HCT116 (cell line): ENCODE results near the gene CD34. TPM values are rescaled to one million over a fixed set of nuclear protein-coding genes. Genes with fewer than 3 reads are reported as not detected.

Source experiments
- ATAC-seq: fragments of 200-7000 bp; cut with Tn5 transposase; 2 replicates; pipeline ENCODE4 v1.9.1; 2020; ENCODE audit warnings: mild to moderate bottlenecking, moderate library complexity
- BruUV-seq: library from RNA; stranded (reverse); fragments of 400-500 nt; replicated peaks from 2 replicates; lab custom pipeline; 2021; lab: Mats Ljungman, UMichigan
- CTCF ChIA-PET: fragments of 300-600 bp; sonication (Branson Sonifier 250); formaldehyde crosslinking; loops from one replicate; lab custom pipeline; 2021; ENCODE audit warnings: antibody characterized with exemption; lab: Charles Lee
- POLR2A ChIA-PET: fragments of 300-600, 350-600 bp; sonication (Branson Sonifier 250); formaldehyde crosslinking; loops from one replicate; lab custom pipeline; 2021; ENCODE audit warnings: antibody characterized with exemption; lab: Charles Lee
- RAD21 ChIA-PET, 2 experiments: fragments of 300-600 bp; sonication (Branson Sonifier 250); formaldehyde crosslinking; loops; one replicate each; lab custom pipeline; 2023; ENCODE audit warnings: low total read pairs in 2 of 2; ENCODE audit not compliant: uncharacterized antibody in 2 of 2, unreplicated experiment in 2 of 2, low non-redundant PET in 1 of 2; lab: Charles Lee
- DNase-seq: peaks from one replicate; pipeline ENCODE4 v3.0.0-alpha.2; 2010; ENCODE audit warnings: low read depth, low spot score
- H2AFZ ChIP-seq: fragments of 200-600 bp; shearing (Covaris generic), sonication (generic); 2 replicates; pipeline ENCODE4 v1.6.1; 2017; ENCODE audit warnings: low read depth, mixed run types, mixed read lengths, antibody characterized with exemption, low read length; ENCODE audit not compliant: poor library complexity, severe bottlenecking
- H3K27ac ChIP-seq: 2 replicates; pipeline ENCODE4 v1.5.1; 2012; ENCODE audit warnings: low read depth, low read length
- H3K27me3 ChIP-seq: fragments of 200-600 bp; sonication (generic); 2 replicates; pipeline ENCODE4 v1.6.1; 2016; ENCODE audit warnings: mixed run types, low read length, mixed read lengths; ENCODE audit not compliant: insufficient read depth
- H3K36me3 ChIP-seq, 2 experiments: fragments of 200-500 bp in 1 of 2; fragments of 200-600 bp in 1 of 2; sonication (Bioruptor generic) in 1 of 2; sonication (generic) in 1 of 2; 2 replicates each; pipeline versions ENCODE4 v1.5.1 to v1.6.1; 2014 to 2016; ENCODE audit warnings: low read length in 2 of 2, inconsistent platforms in 1 of 2, mixed read lengths in 1 of 2, mixed run types in 1 of 2; ENCODE audit not compliant: insufficient read depth in 2 of 2, control insufficient read depth in 1 of 2
- H3K4me1 ChIP-seq, 2 experiments: fragments of 200-600 bp in 1 of 2; sonication (generic) in 1 of 2; 2 replicates each; pipeline versions ENCODE4 v1.5.1 to v1.6.1; 2012 to 2017; ENCODE audit warnings: low read length in 2 of 2, inconsistent platforms in 1 of 2, mild to moderate bottlenecking in 1 of 2, mixed read lengths in 1 of 2, mixed run types in 1 of 2, moderate library complexity in 1 of 2; ENCODE audit not compliant: insufficient read depth in 2 of 2, control insufficient read depth in 1 of 2
- H3K4me2 ChIP-seq: fragments of 200-600 bp; sonication (generic); 2 replicates; pipeline ENCODE4 v1.6.1; 2017; ENCODE audit warnings: mixed run types, low read length, mixed read lengths
- H3K4me3 ChIP-seq, 2 experiments: fragments of 200-600 bp in 1 of 2; sonication (generic) in 1 of 2; replicated peaks in 1 of 2; 2 replicates each; pipeline ENCODE4 v1.5.1; 2011 to 2016; ENCODE audit warnings: low read length in 2 of 2, control low read depth in 1 of 2, low read depth in 1 of 2, mild to moderate bottlenecking in 1 of 2, mixed read lengths in 1 of 2, mixed run types in 1 of 2
- H3K79me2 ChIP-seq: fragments of 200-600 bp; sonication (generic); 2 replicates; pipeline ENCODE4 v1.6.1; 2017; ENCODE audit warnings: mild to moderate bottlenecking, mixed run types, low read length, moderate library complexity, mixed read lengths; ENCODE audit not compliant: insufficient read depth
- H3K9ac ChIP-seq: fragments of 200-600 bp; sonication (generic); 2 replicates; pipeline ENCODE4 v1.6.1; 2016; ENCODE audit warnings: low read length, mixed read lengths
- H3K9me2 ChIP-seq: fragments of 200-600 bp; sonication (generic), shearing (Covaris generic); 2 replicates; pipeline ENCODE4 v1.6.1; 2017; ENCODE audit warnings: mixed run types, mild to moderate bottlenecking, moderate library complexity; ENCODE audit not compliant: insufficient read depth
- H3K9me3 ChIP-seq, 2 experiments: fragments of 200-500 bp in 1 of 2; fragments of 200-600 bp in 1 of 2; sonication (Bioruptor generic) in 1 of 2; sonication (generic) in 1 of 2; 2 replicates each; pipeline ENCODE4 v1.6.1; 2014 to 2017; ENCODE audit warnings: low read length in 2 of 2, mixed read lengths in 2 of 2, inconsistent platforms in 1 of 2, low read depth in 1 of 2, mild to moderate bottlenecking in 1 of 2, mixed run types in 1 of 2, moderate library complexity in 1 of 2; ENCODE audit not compliant: control insufficient read depth in 1 of 2, insufficient read depth in 1 of 2
- H4K20me1 ChIP-seq: fragments of 200-600 bp; sonication (generic), shearing (Covaris generic); 2 replicates; pipeline ENCODE4 v1.6.1; 2017; ENCODE audit warnings: mixed run types, mild to moderate bottlenecking, moderate library complexity; ENCODE audit not compliant: insufficient read depth
- CBX3 ChIP-seq: IDR thresholded peaks from 2 replicates; pipeline ENCODE4 v1.6.1; 2012; ENCODE audit warnings: low read depth
- CEBPB ChIP-seq: IDR thresholded peaks from 2 replicates; pipeline ENCODE4 v1.6.1; 2012; ENCODE audit warnings: low read depth
- EZH2 ChIP-seq: fragments of 200-600 bp; sonication (generic); IDR thresholded peaks from 2 replicates; pipeline ENCODE4 v1.6.1; 2017; ENCODE audit warnings: antibody characterized with exemption, mixed run types
- REST ChIP-seq: IDR thresholded peaks from 2 replicates; pipeline ENCODE4 v1.6.1; 2012; ENCODE audit warnings: low read depth
- SIN3A ChIP-seq: IDR thresholded peaks from 2 replicates; pipeline ENCODE4 v1.6.1; 2012; ENCODE audit warnings: low read depth
- SP1 ChIP-seq: IDR thresholded peaks from 2 replicates; pipeline ENCODE4 v1.6.1; 2012; ENCODE audit warnings: low read depth
- SRF ChIP-seq: IDR thresholded peaks from 2 replicates; pipeline ENCODE4 v1.6.1; 2012; ENCODE audit warnings: low read depth
- TCF7L2 ChIP-seq: IDR thresholded peaks from 2 replicates; pipeline ENCODE4 v1.7.0; 2011; ENCODE audit warnings: borderline replicate concordance, inconsistent platforms; ENCODE audit not compliant: insufficient read depth, insufficient read length; ENCODE audit errors: extremely low read depth
- YY1 ChIP-seq: IDR thresholded peaks from 2 replicates; pipeline ENCODE4 v1.6.1; 2011; ENCODE audit warnings: low read length, low read depth, moderate library complexity, mild to moderate bottlenecking; ENCODE audit not compliant: insufficient replicate concordance; ENCODE audit errors: extremely low read depth
- ZBTB33 ChIP-seq: IDR thresholded peaks from 2 replicates; pipeline ENCODE4 v1.6.1; 2011; ENCODE audit warnings: mild to moderate bottlenecking, low read length, moderate library complexity; ENCODE audit not compliant: insufficient replicate concordance; ENCODE audit errors: extremely low read depth
- ZFX ChIP-seq: fragments of 450-650 bp; IDR thresholded peaks from 2 replicates; pipeline ENCODE4 v1.6.1; 2017
- intact Hi-C: fragments of 100-400 bp; cut with micrococcal nuclease; formaldehyde crosslinking; loops from 2 replicates; pipeline ENCODE4 v1.10.0; 2022
- total RNA-seq: library from RNA; stranded (reverse); gene quantifications from one replicate; pipeline ENCODE4 v1.2.1, GENCODE V29; 2021; ENCODE audit not compliant: unreplicated experiment

The CD34 gene
- total RNA-seq, 1 experiment from 2014 or later: 0.07 TPM

- DNase-seq: no peak
- RAD21 ChIA-PET: no interaction called here
- Histone ChIP-seq H3K36me3 (no peaks in the 10 kb centered on the region), H2AFZ (no peak overlapping the region), H4K20me1 (no peaks in the 10 kb centered on the region), H3K9me2 (no peaks in the 10 kb centered on the region), H3K9me3 (no peaks in the 10 kb centered on the region), H3K9ac (no peak overlapping the region), H3K4me3 (no peak overlapping the region), H3K4me2 (no peak overlapping the region), H3K4me1 (no peaks in the 10 kb centered on the region), H3K79me2 (peaks cover 27% of the 10 kb centered on the region; the same call in 1 of the 2 replicates), H3K27me3 (no peaks in the 10 kb centered on the region), H3K27ac (no peak overlapping the region)
- CTCF ChIA-PET: interaction anchor here (0.8 kb wide), 1 partner anchor 9 kb away, joined by 3 read pairs; no protein-coding TSS in a partner anchor
- POLR2A ChIA-PET: no interaction called here
- no TSS peak for BruUV-seq
- TF ChIP-seq SP1: no peak
- no peak for TF ChIP-seq YY1
- no peak for TF ChIP-seq CBX3
- no peak for TF ChIP-seq SRF
- no peak for TF ChIP-seq SIN3A
- intact Hi-C loops: no loop called here
- no peak for ATAC-seq
These were observed 76.8 kb downstream of the CD34 start for GRCh38 chr1:207833956-207834660.

- intact Hi-C loops: no loop called here
- ChIA-PET RAD21 (no interaction called here), POLR2A (no interaction called here), CTCF (no interaction called here)
- ATAC-seq: no peak
- no peak overlapping the region for H3K4me3 ChIP-seq
- DNase-seq: no peak
- no peaks in the 10 kb centered on the region for H3K9me2 ChIP-seq
- BruUV-seq: no TSS peak
- TF ChIP-seq SIN3A: no peak
- TF ChIP-seq EZH2: no peak
- no peak for TF ChIP-seq YY1
- TF ChIP-seq CBX3: no peak
- no peak for TF ChIP-seq ZBTB33
- TF ChIP-seq TCF7L2: no peak
- TF ChIP-seq REST: no peak
- no peak for TF ChIP-seq CEBPB
- no peak for TF ChIP-seq ZFX
- no peak overlapping the region for H2AFZ ChIP-seq
- H3K4me1 ChIP-seq: 0 out of 4 replicates have a peak, but pooled peaks cover 0 to 2% of the 10 kb centered on the region in 2 experiments
- no peaks in the 10 kb centered on the region for H3K36me3 ChIP-seq
- H3K27me3 ChIP-seq: no peaks in the 10 kb centered on the region
- H3K9ac ChIP-seq: no peak overlapping the region
- no peak overlapping the region for H3K4me2 ChIP-seq
- H3K79me2 ChIP-seq: peaks cover 29% of the 10 kb centered on the region; the same call in 1 of the 2 replicates
- no peak overlapping the region for H3K27ac ChIP-seq
- H3K9me3 ChIP-seq: no peaks in the 10 kb centered on the region
- no peaks in the 10 kb centered on the region for H4K20me1 ChIP-seq
These were observed 77.5 kb downstream of the CD34 start for GRCh38 chr1:207833381-207833780.
